CD4-positive, alpha-beta T cell treated with Interleukin-6 for 4 hours (primary cell): Measurements from ENCODE around the gene AMIGO1.
"Not testable (repeated sequence)": the region's sequence is repeated elsewhere in the genome, so short reads cannot be mapped to it uniquely, and the experiment has no call there.

Experiments used
- DNase-seq: peaks from one replicate; pipeline ENCODE4 v3.0.0-alpha.2; 2020; ENCODE audit warnings: mixed read lengths

AMIGO1 gene

GRCh38 chr1:109482242-109482641 is 27.3 kb downstream of the AMIGO1 start:
- no peak for DNase-seq

- no peak for DNase-seq
Measured at GRCh38 chr1:109481646-109482045, 27.9 kb downstream of the AMIGO1 start.

DNA sequence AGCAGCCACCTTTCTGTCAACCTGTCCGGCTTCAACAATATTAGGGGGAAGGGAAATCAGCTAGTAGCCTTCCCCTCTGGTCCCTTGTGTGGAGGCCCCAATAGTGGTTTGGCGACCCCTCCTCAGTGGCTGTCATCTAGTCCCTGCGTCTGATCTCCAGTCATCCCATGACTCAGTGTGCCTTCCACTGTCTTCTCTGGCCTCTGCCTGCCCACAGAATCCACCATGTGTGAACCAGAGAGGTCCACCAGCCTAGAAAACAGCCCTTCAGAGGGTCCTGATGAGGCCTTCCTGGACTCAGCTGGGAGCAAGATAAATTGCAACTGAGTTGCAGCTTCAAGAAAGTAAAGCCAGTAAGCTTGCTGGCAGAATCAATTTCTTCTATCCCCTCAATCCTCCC is 29.6 kb downstream of the AMIGO1 start:
- no peak for DNase-seq

DNA sequence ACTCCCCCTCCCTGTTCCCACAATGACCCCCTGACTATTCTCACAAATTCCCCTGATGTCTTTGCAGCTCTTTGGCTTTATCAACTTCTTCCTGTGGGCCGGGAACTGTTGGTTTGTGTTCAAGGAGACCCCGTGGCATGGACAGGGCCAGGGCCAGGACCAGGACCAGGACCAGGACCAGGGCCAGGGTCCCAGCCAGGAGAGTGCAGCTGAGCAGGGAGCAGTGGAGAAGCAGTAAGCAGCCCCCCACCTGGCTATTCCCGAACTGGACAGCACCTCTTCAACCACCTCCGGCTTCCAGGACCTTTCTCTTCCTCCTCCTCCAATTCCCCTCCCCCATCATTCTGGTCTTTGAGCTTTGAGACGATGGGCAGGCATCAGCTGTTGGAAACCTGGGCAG is 30.2 kb downstream of the AMIGO1 start:
- no peak for DNase-seq

DNA sequence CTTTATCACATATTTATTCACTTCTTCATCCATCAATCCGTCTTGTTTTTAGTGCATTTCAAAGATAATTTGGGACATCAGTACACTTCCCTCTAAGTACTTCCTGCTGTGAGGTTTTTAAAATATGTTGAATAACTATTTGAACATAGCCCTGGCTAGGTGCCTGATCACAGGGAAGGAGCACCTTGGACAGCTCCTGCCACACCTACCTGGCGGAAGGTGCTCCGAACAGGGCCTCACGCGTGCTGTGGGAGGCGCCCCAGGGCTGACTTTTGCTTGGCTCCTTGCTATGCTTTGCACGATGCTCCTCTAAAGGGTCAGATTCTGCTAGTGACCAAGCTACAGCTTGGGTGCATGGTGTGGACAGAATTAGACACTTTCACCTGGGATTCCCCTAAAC is 30.7 kb downstream of the AMIGO1 start:
- peak; percentile 52 for DNase-seq

DNA sequence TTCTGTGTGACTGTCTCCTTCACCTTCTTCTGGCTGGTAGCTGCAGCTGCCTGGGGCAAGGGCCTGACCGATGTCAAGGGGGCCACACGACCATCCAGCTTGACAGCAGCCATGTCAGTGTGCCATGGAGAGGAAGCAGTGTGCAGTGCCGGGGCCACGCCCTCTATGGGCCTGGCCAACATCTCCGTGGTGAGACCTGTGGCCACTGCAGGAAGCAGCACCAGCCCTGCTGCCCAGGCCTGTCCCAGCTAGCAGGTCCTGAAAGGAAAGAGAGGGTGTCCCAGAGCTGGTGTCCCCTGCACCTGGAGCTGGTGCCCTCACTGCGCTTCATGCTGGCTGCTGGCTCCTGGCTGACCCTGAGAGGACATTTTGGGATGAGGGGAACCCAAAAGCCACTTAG is 31.7 kb downstream of the AMIGO1 start:
- DNase-seq, result no peak

DNA sequence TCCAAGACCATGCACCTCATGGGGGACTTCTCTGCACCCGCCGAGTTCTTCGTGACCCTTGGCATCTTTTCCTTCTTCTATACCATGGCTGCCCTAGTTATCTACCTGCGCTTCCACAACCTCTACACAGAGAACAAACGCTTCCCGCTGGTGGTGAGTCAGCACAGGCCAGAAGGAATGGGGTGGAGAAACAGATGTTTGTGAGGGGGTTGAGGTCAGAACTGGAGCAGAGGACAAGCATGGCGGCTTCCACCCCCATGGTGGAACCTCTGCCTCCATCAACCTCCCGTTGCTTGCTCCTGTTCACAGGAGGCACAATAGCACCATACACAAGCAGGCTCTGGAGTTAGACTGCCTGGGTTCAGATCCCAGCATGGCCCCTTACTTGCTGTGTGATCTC is 32.7 kb downstream of the AMIGO1 start:
- DNase-seq, result no peak

DNA sequence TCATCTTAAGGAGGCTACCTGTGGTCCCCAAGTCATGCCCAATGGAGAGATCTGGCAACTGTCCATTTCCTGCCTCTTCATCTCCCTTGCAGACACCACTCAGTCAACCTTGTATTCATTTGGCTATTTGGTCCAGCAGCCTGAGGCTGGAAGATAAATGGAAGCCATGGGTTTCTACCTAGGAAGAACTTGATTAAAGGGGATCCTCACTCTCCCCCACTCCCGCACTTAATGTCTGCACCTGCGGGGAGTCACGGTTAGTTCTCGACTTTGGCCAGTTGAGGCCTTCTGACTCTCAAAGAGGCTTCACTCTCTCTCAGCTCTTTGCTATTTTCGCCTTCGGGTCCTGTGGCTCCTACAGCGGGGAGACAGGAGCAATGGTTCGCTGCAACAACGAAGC is 34.3 kb downstream of the AMIGO1 start:
- no peak for DNase-seq

DNA sequence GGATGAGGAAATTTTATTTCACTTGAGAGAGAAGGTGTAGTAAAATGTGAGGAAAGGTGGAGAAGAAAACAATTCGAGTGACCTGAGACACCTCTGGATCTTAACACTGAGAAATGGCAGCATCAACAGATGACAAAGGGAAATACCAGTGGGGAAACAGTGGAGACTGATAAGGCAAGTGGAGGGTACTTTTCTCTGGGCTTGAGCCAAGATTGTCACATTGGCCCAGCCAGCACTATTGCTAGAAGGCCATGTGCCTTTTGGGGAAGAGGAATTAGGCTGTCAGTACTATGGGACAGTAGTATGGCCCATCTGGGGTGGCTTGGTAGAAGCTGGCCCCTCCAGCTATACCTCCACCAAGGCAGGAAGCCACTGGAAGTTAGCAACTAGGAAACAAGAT is 34.8 kb downstream of the AMIGO1 start:
- DNase-seq, result no peak

GRCh38 chr1:109473284-109474057 is 36.1 kb downstream of the AMIGO1 start:
- DNase-seq, result not testable (repeated sequence)

GRCh38 chr1:109472779-109473178 is 36.7 kb downstream of the AMIGO1 start:
- no peak for DNase-seq

DNA sequence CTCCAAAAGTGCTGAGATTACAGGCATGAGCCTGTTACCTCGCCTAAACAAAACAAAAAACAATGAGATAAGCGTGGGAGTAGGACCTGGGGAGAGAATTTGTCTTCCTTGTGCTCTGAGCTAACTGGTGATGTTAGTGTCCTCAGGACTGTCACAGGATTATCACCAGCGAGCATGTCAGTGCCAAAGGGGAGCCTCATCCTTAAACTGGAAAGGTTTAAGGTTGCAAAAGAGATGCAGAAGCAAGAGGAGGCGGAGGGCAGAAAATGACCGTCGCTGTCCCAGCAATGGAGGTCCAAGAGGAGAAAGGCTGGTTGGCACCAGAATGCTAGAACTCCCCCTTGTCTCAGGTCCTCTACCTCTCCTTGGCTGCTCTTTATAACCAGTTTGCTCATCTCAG is 39.3 kb downstream of the AMIGO1 start:
- no peak for DNase-seq

DNA sequence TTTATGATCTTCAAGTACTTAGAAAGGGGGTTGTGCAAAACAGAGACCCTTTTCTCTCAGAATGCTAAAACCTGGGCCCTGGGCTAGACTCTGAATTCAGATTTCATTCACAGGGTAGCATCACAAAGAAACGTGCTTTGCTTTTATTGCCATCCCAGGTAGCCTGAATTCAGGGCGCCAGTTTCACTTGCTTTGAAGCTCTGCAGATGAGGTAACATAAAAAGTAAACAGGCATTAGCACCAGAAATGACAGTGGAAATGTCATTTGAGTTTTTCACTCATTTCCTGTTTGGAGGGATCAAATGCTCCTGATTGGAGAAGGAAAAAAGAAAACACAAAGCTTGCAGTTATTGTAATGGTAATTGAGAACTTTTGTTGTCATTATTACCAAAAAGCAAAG is 40.6 kb downstream of the AMIGO1 start:
- DNase-seq, result no peak

- no peak for DNase-seq
Measured at GRCh38 chr1:109468061-109468460, 41.5 kb downstream of the AMIGO1 start.

DNA sequence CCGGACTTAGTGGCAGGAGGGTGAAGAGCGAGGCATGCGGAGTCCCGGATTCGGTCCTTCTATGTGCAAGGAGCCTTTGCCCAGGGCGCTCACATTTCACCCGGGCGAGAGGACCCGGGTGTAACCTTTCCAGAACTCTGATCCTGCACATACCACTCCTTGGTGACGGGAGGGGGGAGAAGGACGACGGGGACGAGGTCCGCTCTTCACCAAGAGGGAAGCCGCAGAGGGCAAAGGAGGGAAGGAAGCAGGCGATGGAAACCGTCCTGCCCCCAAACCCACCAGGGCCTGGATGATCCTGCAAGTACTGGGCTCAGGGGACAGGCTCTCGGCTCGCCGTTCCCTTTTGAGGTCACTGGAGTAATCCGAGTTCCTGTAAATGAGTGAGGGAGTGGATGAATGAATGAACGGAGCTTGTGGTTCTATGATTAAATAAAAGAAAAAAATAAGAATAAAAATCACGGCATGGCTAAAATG is 42.2 kb downstream of the AMIGO1 start:
- DNase-seq, result no peak

GRCh38 chr1:109466452-109467300 is 42.9 kb downstream of the AMIGO1 start, which contains the start of gene SYPL2:
SYPL2 (plus strand) TSS chr1:109466546; CDS start chr1:109466844, 298 bp downstream.
- peak; percentile 28 for DNase-seq

- DNase-seq, result no peak
Measured at GRCh38 chr1:109466125-109466451, 43.4 kb downstream of the AMIGO1 start.

DNA sequence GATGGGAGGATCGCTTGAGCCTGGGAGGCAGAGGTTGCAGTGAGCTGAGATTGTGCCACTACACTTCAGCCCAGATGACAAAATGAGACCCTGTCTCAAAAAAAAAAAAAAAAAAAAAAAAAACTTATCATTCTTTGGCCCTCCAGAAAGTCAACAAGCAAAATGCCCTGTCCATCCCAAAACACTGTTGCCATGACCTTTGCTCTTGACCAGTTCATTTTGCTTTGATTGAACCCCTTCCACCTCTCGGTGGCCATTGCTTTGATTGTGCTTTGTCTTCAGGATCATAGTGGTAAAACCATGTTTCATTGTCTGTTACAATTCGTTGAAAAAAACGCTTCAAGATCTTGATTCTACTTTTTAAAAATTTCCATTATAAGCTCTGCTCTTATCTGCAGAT is 51.7 kb downstream of the AMIGO1 start:
- no peak for DNase-seq

GRCh38 chr1:109454497-109455133 is 54.9 kb downstream of the AMIGO1 start:
- no peak for DNase-seq
